Measurements from ENCODE around the gene ANTXR1.
"Not testable (repeated sequence)": the region's sequence is repeated elsewhere in the genome, so short reads cannot be mapped to it uniquely, and the experiment has no call there.

Gene ANTXR1

GRCh38 chr2:69171897-69172525 lies 159.0 kb downstream of the ANTXR1 start:
- no peak for TF ChIP-seq JUND (IDR thresholded peaks at IDR 0.05; ENCODE audit: low read depth)
- in situ Hi-C loops (cut with HindIII; ENCODE audit: low pct_unique_long_range_greater_than_20kb, low sequenced_read_pairs), result no loop called here
- no peak for DNase-seq (ENCODE audit: low read depth in 1 of 2, low spot score in 1 of 2)

DNA sequence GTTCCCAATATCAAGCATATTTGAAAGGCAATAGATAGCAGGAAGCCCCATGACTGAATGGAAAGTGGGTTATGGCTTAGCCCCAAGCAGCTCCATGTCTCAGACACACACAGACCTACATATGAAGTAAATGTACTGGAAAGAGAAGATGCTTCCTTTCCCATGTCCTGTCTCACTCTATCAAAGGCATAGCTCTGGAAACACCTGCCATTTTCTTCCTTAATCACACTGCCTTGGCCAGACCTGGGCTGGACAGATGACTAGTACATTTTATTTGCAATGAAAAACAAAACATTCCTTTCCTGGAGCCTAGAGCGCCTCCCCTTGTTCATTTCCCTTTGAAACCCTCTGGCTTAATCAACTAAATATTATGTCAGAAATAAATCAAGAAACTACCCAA lies 160.7 kb downstream of the ANTXR1 start:
- no peak for DNase-seq (ENCODE audit: low read depth in 1 of 2, low spot score in 1 of 2)
- in situ Hi-C loops (cut with HindIII; ENCODE audit: low pct_unique_long_range_greater_than_20kb, low sequenced_read_pairs), result no loop called here
- no peak for TF ChIP-seq JUND (IDR thresholded peaks at IDR 0.05; ENCODE audit: low read depth)

- in situ Hi-C loops (cut with HindIII; ENCODE audit: low pct_unique_long_range_greater_than_20kb, low sequenced_read_pairs); DNase-seq (ENCODE audit: low read depth in 1 of 2, low spot score in 1 of 2): not testable (repeated sequence)
These were observed 161.2 kb downstream of the ANTXR1 start for GRCh38 chr2:69174211-69174610.

GRCh38 chr2:69175790-69176715 lies 163.1 kb downstream of the ANTXR1 start:
- TF ChIP-seq JUND (IDR thresholded peaks at IDR 0.05; ENCODE audit: low read depth), result no peak
- in situ Hi-C loops (cut with HindIII; ENCODE audit: low pct_unique_long_range_greater_than_20kb, low sequenced_read_pairs), result no loop called here
- no peak for DNase-seq (ENCODE audit: low read depth in 1 of 2, low spot score in 1 of 2)

DNA sequence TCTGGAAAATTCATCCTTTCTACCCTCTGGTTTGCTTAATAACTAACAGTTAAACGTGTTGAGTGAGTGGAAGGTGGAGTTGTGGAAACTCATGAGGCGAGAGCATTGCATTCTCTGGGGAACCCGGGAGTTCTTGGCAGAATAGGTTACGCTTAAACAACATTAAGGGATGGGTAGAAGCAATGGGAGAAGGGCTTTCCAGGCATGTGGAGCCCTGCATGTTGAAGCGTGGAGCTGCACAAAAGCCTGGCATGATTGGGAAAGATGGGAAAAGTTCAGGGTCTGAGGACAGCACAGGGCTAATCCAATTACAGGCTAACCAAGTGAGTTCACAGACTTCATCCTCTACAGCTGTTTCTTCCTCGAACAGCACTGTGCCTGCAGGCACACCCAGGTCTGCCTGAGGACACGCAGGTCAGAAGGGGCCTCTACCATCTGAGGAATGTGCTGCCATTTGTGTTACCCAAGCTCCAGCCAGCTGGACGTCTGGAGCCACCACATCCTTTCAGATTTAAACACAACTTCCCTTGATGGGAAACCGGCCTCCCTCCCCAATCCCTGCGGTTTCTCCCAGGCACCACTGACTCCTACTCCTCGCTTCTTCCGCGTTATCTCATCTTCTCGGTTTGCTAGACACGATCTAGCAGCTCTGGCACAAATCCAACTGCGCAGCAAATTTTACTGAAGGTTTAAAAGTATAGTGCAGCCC lies 164.2 kb downstream of the ANTXR1 start:
- in situ Hi-C loops (cut with HindIII; ENCODE audit: low pct_unique_long_range_greater_than_20kb, low sequenced_read_pairs), result no loop called here
- DNase-seq (ENCODE audit: low read depth in 1 of 2, low spot score in 1 of 2), result peak in 1 of 2 experiments; percentile 6
- TF ChIP-seq JUND (IDR thresholded peaks at IDR 0.05; ENCODE audit: low read depth), result no peak

- peak; percentile 37 to 92 for DNase-seq (ENCODE audit: low read depth in 1 of 2, low spot score in 1 of 2)
- in situ Hi-C loops (cut with HindIII; ENCODE audit: low pct_unique_long_range_greater_than_20kb, low sequenced_read_pairs), result no loop called here
These were observed 165.0 kb downstream of the ANTXR1 start for GRCh38 chr2:69177785-69178636.

DNA sequence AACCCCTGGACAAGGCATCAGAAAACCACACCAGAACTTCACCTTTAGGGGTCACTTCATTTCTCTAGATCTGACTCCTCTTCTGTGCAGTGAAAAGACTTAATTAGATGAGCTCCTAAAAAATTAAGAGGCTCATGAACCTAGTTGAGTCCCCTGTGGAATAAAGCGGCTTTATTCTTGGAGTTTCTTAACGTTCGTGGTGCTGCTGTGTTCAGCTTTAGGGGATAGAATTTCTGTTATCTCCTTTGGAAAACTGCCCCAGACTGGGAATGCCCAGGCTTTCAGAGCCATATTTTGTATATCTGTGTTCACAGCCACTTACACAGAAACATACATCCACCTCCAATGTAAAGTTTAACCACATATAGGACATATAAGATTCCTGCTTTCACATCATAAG lies 165.8 kb downstream of the ANTXR1 start:
- DNase-seq (ENCODE audit: low read depth in 1 of 2, low spot score in 1 of 2), result no peak
- in situ Hi-C loops (cut with HindIII; ENCODE audit: low pct_unique_long_range_greater_than_20kb, low sequenced_read_pairs), result no loop called here
- TF ChIP-seq JUND (IDR thresholded peaks at IDR 0.05; ENCODE audit: low read depth), result no peak

More at GRCh38 chr2:69177785-69178636, 165.0 kb downstream of the ANTXR1 start:
- no peak for TF ChIP-seq JUND (IDR thresholded peaks at IDR 0.05; ENCODE audit: low read depth)

GRCh38 chr2:69180227-69180626 lies 167.2 kb downstream of the ANTXR1 start:
- no peak for TF ChIP-seq JUND (IDR thresholded peaks at IDR 0.05; ENCODE audit: low read depth)

GRCh38 chr2:69180974-69181373 lies 168.0 kb downstream of the ANTXR1 start:
- TF ChIP-seq JUND (IDR thresholded peaks at IDR 0.05; ENCODE audit: low read depth), result no peak
- in situ Hi-C loops (cut with HindIII; ENCODE audit: low pct_unique_long_range_greater_than_20kb, low sequenced_read_pairs), result no loop called here
- DNase-seq (ENCODE audit: low read depth in 1 of 2, low spot score in 1 of 2), result no peak

More at GRCh38 chr2:69180227-69180626, 167.2 kb downstream of the ANTXR1 start:
- in situ Hi-C loops (cut with HindIII; ENCODE audit: low pct_unique_long_range_greater_than_20kb, low sequenced_read_pairs), result no loop called here
- no peak for DNase-seq (ENCODE audit: low read depth in 1 of 2, low spot score in 1 of 2)

- no peak for DNase-seq (ENCODE audit: low read depth in 1 of 2, low spot score in 1 of 2)
- in situ Hi-C loops (cut with HindIII; ENCODE audit: low pct_unique_long_range_greater_than_20kb, low sequenced_read_pairs), result no loop called here
These were observed 168.9 kb downstream of the ANTXR1 start for GRCh38 chr2:69181806-69182427.

GRCh38 chr2:69183659-69184058 lies 170.7 kb downstream of the ANTXR1 start:
- no peak for DNase-seq (ENCODE audit: low read depth in 1 of 2, low spot score in 1 of 2)
- in situ Hi-C loops (cut with HindIII; ENCODE audit: low pct_unique_long_range_greater_than_20kb, low sequenced_read_pairs), result no loop called here
- TF ChIP-seq JUND (IDR thresholded peaks at IDR 0.05; ENCODE audit: low read depth), result no peak

More at GRCh38 chr2:69181806-69182427, 168.9 kb downstream of the ANTXR1 start:
- no peak for TF ChIP-seq JUND (IDR thresholded peaks at IDR 0.05; ENCODE audit: low read depth)
